ENCODE measurements around the gene GIGYF1.
"Not testable (repeated sequence)": the region's sequence is repeated elsewhere in the genome, so short reads cannot be mapped to it uniquely, and the experiment has no call there.

GIGYF1 gene

GRCh38 chr7:100671353-100672327, 22.4 kb downstream of the GIGYF1 start:
- no peak for DNase-seq

- DNase-seq = no peak
Measured at GRCh38 chr7:100670074-100670473, 24.0 kb downstream of the GIGYF1 start.

GRCh38 chr7:100669106-100669505, 24.9 kb downstream of the GIGYF1 start:
- DNase-seq = not testable (repeated sequence)

GRCh38 chr7:100668069-100668449, 26.0 kb downstream of the GIGYF1 start:
- no peak for DNase-seq

- no peak for DNase-seq
Measured at GRCh38 chr7:100667331-100668068, 26.6 kb downstream of the GIGYF1 start.

- no peak for DNase-seq
Measured at GRCh38 chr7:100665168-100665726, 28.8 kb downstream of the GIGYF1 start.

- not testable (repeated sequence) for DNase-seq
Measured at GRCh38 chr7:100662194-100662776, 31.8 kb downstream of the GIGYF1 start.

GRCh38 chr7:100655908-100656674, 38.0 kb downstream of the GIGYF1 start, which contains the start of gene ACTL6B:
TSS of gene ACTL6B (minus strand) at chr7:100656448. CDS start at chr7:100656354, 94 bp downstream.
- peak; percentile 67 for DNase-seq

- DNase-seq = no peak
Measured at GRCh38 chr7:100654908-100655831, 38.9 kb downstream of the GIGYF1 start.

- DNase-seq = no peak
Measured at GRCh38 chr7:100649826-100650565, 44.1 kb downstream of the GIGYF1 start.

GRCh38 chr7:100642534-100642907, 51.5 kb downstream of the GIGYF1 start:
- DNase-seq = no peak

- DNase-seq = no peak
Measured at GRCh38 chr7:100641860-100642533, 52.1 kb downstream of the GIGYF1 start.

GRCh38 chr7:100641463-100641859, 52.6 kb downstream of the GIGYF1 start, which contains the start of gene TFR2:
TSS of gene TFR2 (minus strand) at chr7:100641552. CDS start at chr7:100641509, 43 bp downstream.
- DNase-seq = no peak

- DNase-seq = no peak
Measured at GRCh38 chr7:100640517-100641440, 53.3 kb downstream of the GIGYF1 start.

- no peak for DNase-seq
Measured at GRCh38 chr7:100639995-100640516, 54.0 kb downstream of the GIGYF1 start.

- DNase-seq = no peak
Measured at GRCh38 chr7:100632951-100633717, 60.9 kb downstream of the GIGYF1 start.

- DNase-seq = no peak
Measured at GRCh38 chr7:100630066-100630465, 64.0 kb downstream of the GIGYF1 start.
